ENCODE measurements around the gene POMGNT2. TPM values are rescaled to one million over a fixed set of nuclear protein-coding genes. Genes with fewer than 3 reads are reported as not detected.

The POMGNT2 gene
- polyA plus RNA-seq, 1 donor (not counting 4 experiments of a cell fraction or from before 2014, with no cell fraction given) = 6.0 TPM

DNA sequence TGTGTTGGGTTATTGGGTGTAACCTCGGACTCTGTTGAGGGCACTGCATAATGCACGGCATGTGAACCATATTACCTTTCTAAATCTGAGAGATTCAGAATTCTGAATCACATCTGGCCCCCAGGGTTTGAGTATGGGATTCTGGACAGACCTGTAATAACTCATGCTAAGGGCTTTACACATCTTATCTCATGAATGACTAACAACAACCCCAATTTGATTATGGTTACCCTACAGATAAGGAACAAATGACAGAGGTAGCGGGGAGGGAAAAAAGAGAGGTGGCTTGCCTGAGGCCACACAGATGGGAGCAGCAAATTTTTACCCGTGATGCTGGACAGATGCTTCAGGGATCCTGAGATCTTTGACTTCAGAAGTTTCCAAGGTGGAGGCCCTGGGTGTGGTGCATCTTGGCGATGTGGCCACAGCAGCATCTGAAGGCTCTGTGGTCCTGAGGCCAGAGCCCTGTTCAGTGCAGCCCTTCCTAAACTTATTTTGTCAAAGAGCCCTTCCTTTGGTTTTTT is 43.8 kb downstream of the POMGNT2 start:
- H3K9me3 ChIP-seq (ENCODE audit: control insufficient read depth, low read depth, low read length) = no peaks in the 10 kb centered on the region
- H4K20me1 ChIP-seq (ENCODE audit: control insufficient read depth, extremely low read depth, insufficient read depth, low read length) = no peaks in the 10 kb centered on the region
- no peak overlapping the region for H3K27ac ChIP-seq (ENCODE audit: control insufficient read depth, insufficient read depth, low read length)
- no peaks in the 10 kb centered on the region for H3K27me3 ChIP-seq (ENCODE audit: control insufficient read depth, extremely low read depth, insufficient read depth, low read length)
- TF ChIP-seq EZH2 (IDR thresholded peaks at IDR 0.05; ENCODE audit: low read length) (no peak), CTCF (optimal IDR thresholded peaks at IDR 0.05 in 1 of 3, IDR thresholded peaks at IDR 0.05 in 1 of 3, conservative IDR thresholded peaks at IDR 0.05 in 1 of 3; ENCODE audit: extremely low read depth in 1 of 3, insufficient read depth in 2 of 3, low read length in 3 of 3) (no peak)
- DNase-seq (ENCODE audit: low read depth, low spot score) (no peak), FAIRE-seq (no peak)
- H3K4me3 ChIP-seq (ENCODE audit: control insufficient read depth in 2 of 3, extremely low read depth in 1 of 3, insufficient read depth in 2 of 3, low read depth in 1 of 3, low read length in 3 of 3) = no peak overlapping the region
- H3K4me2 ChIP-seq (ENCODE audit: control insufficient read depth, extremely low read depth, insufficient read depth, low read depth, low read length) = no peak overlapping the region
- H3K9ac ChIP-seq (ENCODE audit: control insufficient read depth, extremely low read depth, insufficient read depth, low read length) = no peak overlapping the region
- no peaks in the 10 kb centered on the region for H3K36me3 ChIP-seq (ENCODE audit: control insufficient read depth in 2 of 2, extremely low read depth in 1 of 2, insufficient read depth in 2 of 2, low read length in 2 of 2)
- H3K79me2 ChIP-seq (ENCODE audit: control insufficient read depth, insufficient read depth, low read length) = no peaks in the 10 kb centered on the region
- dilution Hi-C loops (cut with MboI; ENCODE audit: extremely low pct_ligation_motif_present, low sequenced_read_pairs) = no loop called here
- H3K9me1 ChIP-seq (ENCODE audit: control insufficient read depth, extremely low read depth, insufficient read depth, low read length) = no peaks in the 10 kb centered on the region
- no peaks in the 10 kb centered on the region for H3K4me1 ChIP-seq (ENCODE audit: control insufficient read depth, extremely low read depth, insufficient read depth, low read length)
- no peak overlapping the region for H2AFZ ChIP-seq (ENCODE audit: control insufficient read depth, low read length)

- H3K79me2 ChIP-seq (ENCODE audit: control insufficient read depth, insufficient read depth, low read length) = no peaks in the 10 kb centered on the region
- no peaks in the 10 kb centered on the region for H3K4me1 ChIP-seq (ENCODE audit: control insufficient read depth, extremely low read depth, insufficient read depth, low read length)
- H3K36me3 ChIP-seq (ENCODE audit: control insufficient read depth in 2 of 2, extremely low read depth in 1 of 2, insufficient read depth in 2 of 2, low read length in 2 of 2) = no peaks in the 10 kb centered on the region
- H3K27me3 ChIP-seq (ENCODE audit: control insufficient read depth, extremely low read depth, insufficient read depth, low read length) = peaks cover 3% of the 10 kb centered on the region
- no peak for FAIRE-seq
- no peak for TF ChIP-seq EZH2 (IDR thresholded peaks at IDR 0.05; ENCODE audit: low read length)
- TF ChIP-seq CTCF (optimal IDR thresholded peaks at IDR 0.05 in 1 of 3, IDR thresholded peaks at IDR 0.05 in 1 of 3, conservative IDR thresholded peaks at IDR 0.05 in 1 of 3; ENCODE audit: extremely low read depth in 1 of 3, insufficient read depth in 2 of 3, low read length in 3 of 3) = no peak
- no peak overlapping the region for H2AFZ ChIP-seq (ENCODE audit: control insufficient read depth, low read length)
- no peaks in the 10 kb centered on the region for H4K20me1 ChIP-seq (ENCODE audit: control insufficient read depth, extremely low read depth, insufficient read depth, low read length)
- H3K27ac ChIP-seq (ENCODE audit: control insufficient read depth, insufficient read depth, low read length) = no peak overlapping the region
- dilution Hi-C loops (cut with MboI; ENCODE audit: extremely low pct_ligation_motif_present, low sequenced_read_pairs) = no loop called here
- H3K9me3 ChIP-seq (ENCODE audit: control insufficient read depth, low read depth, low read length) = no peaks in the 10 kb centered on the region
- no peak for DNase-seq (ENCODE audit: low read depth, low spot score)
- no peak overlapping the region for H3K4me3 ChIP-seq (ENCODE audit: control insufficient read depth in 2 of 3, extremely low read depth in 1 of 3, insufficient read depth in 2 of 3, low read depth in 1 of 3, low read length in 3 of 3)
- no peaks in the 10 kb centered on the region for H3K9me1 ChIP-seq (ENCODE audit: control insufficient read depth, extremely low read depth, insufficient read depth, low read length)
- H3K4me2 ChIP-seq (ENCODE audit: control insufficient read depth, extremely low read depth, insufficient read depth, low read depth, low read length) = no peak overlapping the region
- H3K9ac ChIP-seq (ENCODE audit: control insufficient read depth, extremely low read depth, insufficient read depth, low read length) = no peak overlapping the region
Observed at GRCh38 chr3:43061101-43061895, 44.6 kb downstream of the POMGNT2 start.
